GM13976 (cell line): Measurements from ENCODE around the gene UFC1.
A peak's percentile ranks its signal among the peaks of the same experiment; 100 is the strongest.

Experiments
- DNase-seq: peaks from one replicate; pipeline ENCODE4 v3.0.0; 2012; ENCODE audit warnings: low spot score
- in situ Hi-C: fragments of 300-500 bp; cut with MboI; formaldehyde crosslinking; loops from one replicate; pipeline ENCODE4 v1.12.0; 2022; ENCODE audit warnings: low sequenced_read_pairs, mixed read lengths, inconsistent platforms; ENCODE audit not compliant: unreplicated experiment
- TF ChIP-seq, protein P1 (sequence below): IDR thresholded peaks from 2 replicates; pipeline ENCODE4 v1.5.1; 2012; ENCODE audit warnings: borderline replicate concordance, mild to moderate bottlenecking; ENCODE audit not compliant: insufficient read depth; ENCODE audit errors: extremely low read depth, missing control alignments, control extremely low read depth

The UFC1 gene

DNA sequence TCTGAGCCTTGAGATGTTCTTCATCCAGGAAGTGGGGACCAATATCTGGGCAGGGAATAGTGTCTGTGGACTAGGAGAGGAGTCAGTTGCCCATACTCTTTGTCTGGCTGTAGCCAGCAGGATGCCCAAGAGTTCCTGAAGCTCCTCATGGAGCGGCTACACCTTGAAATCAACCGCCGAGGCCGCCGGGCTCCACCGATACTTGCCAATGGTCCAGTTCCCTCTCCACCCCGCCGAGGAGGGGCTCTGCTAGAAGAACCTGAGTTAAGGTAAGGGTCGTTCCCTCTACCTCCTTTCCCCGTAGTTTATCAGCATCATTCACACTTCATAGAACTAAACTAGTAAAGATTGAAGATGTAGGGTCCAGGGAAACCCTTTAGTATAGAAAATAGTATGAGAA, 9.0 kb downstream of the UFC1 start:
- no peak for DNase-seq
- in situ Hi-C loops, result no loop called here
- TF ChIP-seq, protein P1, sequence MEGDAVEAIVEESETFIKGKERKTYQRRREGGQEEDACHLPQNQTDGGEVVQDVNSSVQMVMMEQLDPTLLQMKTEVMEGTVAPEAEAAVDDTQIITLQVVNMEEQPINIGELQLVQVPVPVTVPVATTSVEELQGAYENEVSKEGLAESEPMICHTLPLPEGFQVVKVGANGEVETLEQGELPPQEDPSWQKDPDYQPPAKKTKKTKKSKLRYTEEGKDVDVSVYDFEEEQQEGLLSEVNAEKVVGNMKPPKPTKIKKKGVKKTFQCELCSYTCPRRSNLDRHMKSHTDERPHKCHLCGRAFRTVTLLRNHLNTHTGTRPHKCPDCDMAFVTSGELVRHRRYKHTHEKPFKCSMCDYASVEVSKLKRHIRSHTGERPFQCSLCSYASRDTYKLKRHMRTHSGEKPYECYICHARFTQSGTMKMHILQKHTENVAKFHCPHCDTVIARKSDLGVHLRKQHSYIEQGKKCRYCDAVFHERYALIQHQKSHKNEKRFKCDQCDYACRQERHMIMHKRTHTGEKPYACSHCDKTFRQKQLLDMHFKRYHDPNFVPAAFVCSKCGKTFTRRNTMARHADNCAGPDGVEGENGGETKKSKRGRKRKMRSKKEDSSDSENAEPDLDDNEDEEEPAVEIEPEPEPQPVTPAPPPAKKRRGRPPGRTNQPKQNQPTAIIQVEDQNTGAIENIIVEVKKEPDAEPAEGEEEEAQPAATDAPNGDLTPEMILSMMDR, result no peak

DNA sequence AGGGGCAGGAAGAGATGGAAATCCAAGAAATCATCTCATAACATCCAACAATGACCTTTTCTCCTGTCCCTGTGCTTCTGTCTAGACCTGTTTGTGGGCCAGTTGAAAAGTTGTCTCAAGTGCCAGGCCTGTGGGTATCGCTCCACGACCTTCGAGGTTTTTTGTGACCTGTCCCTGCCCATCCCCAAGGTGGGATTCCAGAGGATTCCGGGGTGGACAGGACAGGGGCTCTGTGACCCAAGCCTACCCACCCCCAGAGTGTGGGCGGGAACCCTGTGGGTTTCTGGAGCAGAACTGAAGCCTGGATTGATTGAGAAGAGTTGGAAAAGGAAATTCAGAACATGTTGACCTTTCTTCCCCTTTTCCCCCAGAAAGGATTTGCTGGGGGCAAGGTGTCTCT, 10.0 kb downstream of the UFC1 start:
- TF ChIP-seq, protein P1, result no peak
- DNase-seq, result no peak
- in situ Hi-C loops, result no loop called here

- in situ Hi-C loops, result no loop called here
- TF ChIP-seq, protein P1, result no peak
- DNase-seq, result no peak
Measured at GRCh38 chr1:161164901-161165610, 11.3 kb downstream of the UFC1 start.

DNA sequence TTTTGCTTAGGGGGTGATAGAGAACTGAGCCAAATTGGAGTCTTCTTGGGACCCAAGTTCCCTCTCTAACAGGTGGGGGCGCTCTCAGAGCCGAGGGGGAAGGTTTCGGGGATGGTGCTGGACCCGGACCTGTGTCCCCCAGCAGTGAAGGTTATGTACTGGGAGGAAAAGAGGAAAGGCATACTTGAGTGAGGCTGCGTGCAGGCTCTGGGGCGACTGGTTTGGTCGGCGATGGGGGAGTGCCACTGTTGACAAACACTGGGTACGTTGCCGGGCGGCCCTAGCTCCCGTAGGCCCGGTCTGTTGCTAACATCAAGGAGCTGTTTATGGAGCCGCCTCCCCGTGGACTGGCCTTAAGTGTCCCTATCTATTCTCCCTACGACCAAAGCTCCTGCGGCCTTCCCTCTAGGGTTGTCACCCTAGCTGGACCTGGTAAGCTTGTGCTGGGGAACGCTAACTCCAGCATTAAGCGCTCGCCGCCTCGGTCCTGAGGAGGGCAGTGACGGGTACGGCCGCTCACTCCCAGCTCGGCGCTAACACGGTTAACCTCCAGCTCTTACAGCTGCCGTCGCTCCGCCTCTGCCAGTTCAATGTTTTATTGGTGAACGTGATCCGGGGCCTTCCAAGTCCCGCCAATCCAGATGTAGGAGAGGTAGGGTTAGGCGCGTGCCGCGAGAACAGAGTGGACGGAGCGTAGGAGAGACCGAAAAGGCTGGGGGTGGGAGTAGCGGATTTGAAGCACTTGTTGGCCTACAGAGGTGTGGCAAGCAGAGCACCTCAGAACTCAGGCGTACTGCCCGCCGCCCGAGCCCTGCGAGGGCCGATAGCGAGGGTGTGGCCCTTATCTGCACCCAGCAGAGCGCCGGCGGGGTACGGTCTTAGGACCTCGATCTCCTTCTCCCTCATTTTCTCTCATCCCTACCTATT, 12.2 kb downstream of the UFC1 start, which contains the start of gene PPOX:
TSS of gene PPOX (plus strand) at position 685 of the 927 bp plus-strand sequence. CDS start 422 bp downstream, outside the sequence.
- in situ Hi-C loops, result no loop called here
- DNase-seq, result peak; percentile 93

GRCh38 chr1:161166669-161167548, 13.1 kb downstream of the UFC1 start:
- TF ChIP-seq, protein P1, result no peak
- DNase-seq, result no peak
- in situ Hi-C loops, result no loop called here

More for the DNA sequence above, 12.2 kb downstream of the UFC1 start, which contains the start of gene PPOX:
- TF ChIP-seq, protein P1, result peak; percentile 44

- TF ChIP-seq, protein P1, result no peak
- in situ Hi-C loops, result no loop called here
- no peak for DNase-seq
Measured at GRCh38 chr1:161168906-161169305, 15.1 kb downstream of the UFC1 start.
